Left ventricle myocardium superior (tissue), 1 donor: ENCODE results near the gene KMT2A. TPM values are rescaled to one million over a fixed set of nuclear protein-coding genes. Genes with fewer than 3 reads are reported as not detected.
"Not testable (repeated sequence)": the region's sequence is repeated elsewhere in the genome, so short reads cannot be mapped to it uniquely, and the experiment has no call there.

ENCODE experiments used
- ATAC-seq: fragments of 200-7000 bp; cut with Tn5 transposase; one replicate; pipeline ENCODE4 v1.9.1; 2020; ENCODE audit warnings: mild to moderate bottlenecking, moderate library complexity
- DNase-seq: peaks from one replicate; pipeline ENCODE4 v3.0.0-alpha.2; 2020
- intact Hi-C: fragments of 100-400 bp; cut with micrococcal nuclease; formaldehyde crosslinking; loops from one replicate; pipeline ENCODE4 v1.11.0; 2022
- total RNA-seq: library from RNA; stranded (reverse); fragmentation: NEBNext Ultra II Directional; extraction: Animal tissue kit (Norgen Biotek cat#: 25700); gene quantifications from one replicate; pipeline ENCODE4 v1.2.1, GENCODE V29; 2021
- donor health status: DM: no; HTN: yes; CAD: no; lungs with severe emphysema.

The KMT2A gene
- total RNA-seq, 1 donor from 2014 or later = 21.1 TPM

DNA sequence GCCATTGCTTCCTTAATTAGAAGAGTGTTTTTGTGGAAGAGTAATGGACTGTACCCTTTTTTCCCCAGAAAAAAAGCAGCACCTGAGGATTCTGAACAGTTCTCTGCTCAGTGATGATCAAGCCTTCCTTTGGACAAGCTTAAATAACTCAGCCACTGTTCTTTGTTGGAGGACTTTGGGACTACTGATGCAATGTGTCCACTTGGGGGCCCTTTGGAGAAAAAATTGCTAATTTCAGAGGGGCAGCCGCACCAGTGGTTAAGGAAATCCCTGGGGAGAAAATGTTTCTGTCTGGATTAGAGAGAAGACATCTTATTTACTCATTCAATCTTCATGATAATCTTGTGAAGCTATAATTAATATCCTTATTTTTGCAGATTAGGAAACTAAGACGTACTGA lies 5.3 kb upstream of the KMT2A start:
- no peak for ATAC-seq
- intact Hi-C loops = no loop called here
- DNase-seq = no peak

DNA sequence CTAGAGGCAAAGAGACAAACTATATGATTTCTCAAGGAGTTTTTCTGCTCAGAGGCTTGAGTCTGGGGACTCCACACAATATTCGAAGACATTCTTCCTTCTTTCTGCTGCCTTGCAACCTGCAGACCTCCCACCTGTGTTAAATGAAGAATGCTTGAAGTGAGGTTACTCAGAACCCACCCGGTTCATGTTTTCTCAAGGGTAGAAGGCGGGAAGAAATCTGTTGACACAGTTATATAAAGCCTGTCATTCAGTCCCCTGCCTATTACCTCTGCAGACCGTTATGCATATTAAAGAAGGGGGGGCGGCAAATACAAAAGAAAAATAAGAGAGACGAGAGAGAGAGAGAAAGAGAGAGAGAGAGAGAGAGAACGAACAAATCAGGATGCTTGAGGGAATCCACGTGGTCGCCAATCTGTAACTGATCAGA lies 2.2 kb upstream of the KMT2A start:
- ATAC-seq = no peak
- no peak for DNase-seq
- intact Hi-C loops = no loop called here

DNA sequence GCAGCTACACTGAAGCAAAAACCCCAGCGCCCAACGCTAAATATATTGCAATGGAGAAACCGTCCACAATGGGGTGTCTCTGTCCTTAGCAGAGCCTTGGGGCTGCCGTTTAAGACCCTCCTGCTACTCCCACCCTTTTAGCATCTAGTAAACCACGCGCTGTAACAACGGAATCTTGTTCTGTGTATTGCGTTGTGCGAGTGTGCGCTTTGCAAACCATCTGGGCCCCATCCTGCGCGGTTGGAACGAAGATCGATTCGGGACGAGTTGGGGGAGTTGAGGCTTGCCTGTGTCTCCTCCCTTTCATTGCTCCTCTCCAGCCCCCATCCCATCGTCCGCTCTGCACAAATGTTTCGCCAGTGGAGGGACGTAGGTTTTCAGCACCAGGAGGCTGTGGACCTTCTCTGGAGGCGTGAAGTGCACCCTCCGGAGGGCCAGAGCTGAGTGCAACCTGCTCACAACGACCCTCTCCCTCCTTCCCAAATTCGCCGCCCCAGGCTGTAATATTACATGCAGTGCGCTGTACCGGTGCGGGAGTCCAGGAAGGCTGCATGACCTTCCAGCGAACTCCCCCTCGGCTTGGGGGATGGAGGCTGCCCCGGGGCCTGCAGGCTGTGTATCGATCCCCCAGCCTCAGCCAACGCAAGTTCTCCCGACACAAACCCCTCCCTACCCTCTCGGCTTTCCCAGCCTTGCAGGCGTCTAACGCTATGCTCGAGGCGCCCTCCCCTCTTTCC lies 1.6 kb upstream of the KMT2A start:
- intact Hi-C loops = no loop called here
- DNase-seq (peak; percentile 35), ATAC-seq (peak; percentile 6)

DNA sequence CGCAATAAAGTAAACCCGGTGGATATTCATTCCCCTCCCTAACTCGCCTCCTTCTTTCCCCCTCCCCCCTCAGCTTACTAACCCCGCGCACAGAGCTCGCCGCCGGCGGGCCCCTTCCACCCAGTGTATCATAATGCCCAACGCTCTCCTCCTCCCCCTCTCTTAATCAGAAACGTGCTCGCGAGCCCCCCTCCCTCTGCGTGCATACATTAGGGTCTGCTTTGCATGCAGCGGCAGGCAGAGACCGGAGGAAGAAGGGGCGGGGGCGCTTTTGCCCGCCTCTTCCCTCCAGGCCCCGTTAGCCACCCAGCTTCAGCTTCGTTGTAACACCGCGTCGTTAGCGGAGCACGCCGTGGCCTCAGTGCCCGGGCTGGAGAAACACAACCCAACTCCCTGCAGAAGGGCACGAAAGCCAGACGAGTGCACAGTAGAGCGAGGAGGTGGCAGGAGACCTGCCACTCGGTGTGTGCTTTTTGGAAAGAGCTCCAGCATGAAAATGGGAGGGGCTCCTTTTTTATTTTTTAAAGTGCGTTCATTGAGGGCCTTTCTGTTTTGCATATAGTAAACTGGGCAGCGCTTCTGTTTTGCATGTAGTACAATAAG lies 901 bp upstream of the KMT2A start:
- intact Hi-C loops = no loop called here
- peak; percentile 68 for DNase-seq
- peak; percentile 36 for ATAC-seq

DNA sequence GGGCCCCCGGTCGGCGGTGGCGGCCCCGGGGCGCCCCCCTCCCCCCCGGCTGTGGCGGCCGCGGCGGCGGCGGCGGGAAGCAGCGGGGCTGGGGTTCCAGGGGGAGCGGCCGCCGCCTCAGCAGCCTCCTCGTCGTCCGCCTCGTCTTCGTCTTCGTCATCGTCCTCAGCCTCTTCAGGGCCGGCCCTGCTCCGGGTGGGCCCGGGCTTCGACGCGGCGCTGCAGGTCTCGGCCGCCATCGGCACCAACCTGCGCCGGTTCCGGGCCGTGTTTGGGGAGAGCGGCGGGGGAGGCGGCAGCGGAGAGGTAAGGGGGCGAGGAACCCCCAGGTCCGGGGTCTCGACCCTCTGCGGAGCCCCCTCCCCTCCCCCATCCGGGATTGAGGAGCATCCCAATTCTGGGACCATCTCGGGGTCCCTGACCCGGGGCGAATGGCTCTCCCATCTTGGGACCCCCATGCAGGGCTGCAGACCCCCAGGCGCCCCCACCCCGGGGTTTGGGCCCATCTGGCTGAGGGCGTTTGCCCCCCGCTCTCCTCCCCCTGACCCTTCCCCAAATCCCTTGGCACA lies 431 bp downstream of the KMT2A start:
- DNase-seq (peak; percentile 53), ATAC-seq (no peak)
- intact Hi-C loops = no loop called here

DNA sequence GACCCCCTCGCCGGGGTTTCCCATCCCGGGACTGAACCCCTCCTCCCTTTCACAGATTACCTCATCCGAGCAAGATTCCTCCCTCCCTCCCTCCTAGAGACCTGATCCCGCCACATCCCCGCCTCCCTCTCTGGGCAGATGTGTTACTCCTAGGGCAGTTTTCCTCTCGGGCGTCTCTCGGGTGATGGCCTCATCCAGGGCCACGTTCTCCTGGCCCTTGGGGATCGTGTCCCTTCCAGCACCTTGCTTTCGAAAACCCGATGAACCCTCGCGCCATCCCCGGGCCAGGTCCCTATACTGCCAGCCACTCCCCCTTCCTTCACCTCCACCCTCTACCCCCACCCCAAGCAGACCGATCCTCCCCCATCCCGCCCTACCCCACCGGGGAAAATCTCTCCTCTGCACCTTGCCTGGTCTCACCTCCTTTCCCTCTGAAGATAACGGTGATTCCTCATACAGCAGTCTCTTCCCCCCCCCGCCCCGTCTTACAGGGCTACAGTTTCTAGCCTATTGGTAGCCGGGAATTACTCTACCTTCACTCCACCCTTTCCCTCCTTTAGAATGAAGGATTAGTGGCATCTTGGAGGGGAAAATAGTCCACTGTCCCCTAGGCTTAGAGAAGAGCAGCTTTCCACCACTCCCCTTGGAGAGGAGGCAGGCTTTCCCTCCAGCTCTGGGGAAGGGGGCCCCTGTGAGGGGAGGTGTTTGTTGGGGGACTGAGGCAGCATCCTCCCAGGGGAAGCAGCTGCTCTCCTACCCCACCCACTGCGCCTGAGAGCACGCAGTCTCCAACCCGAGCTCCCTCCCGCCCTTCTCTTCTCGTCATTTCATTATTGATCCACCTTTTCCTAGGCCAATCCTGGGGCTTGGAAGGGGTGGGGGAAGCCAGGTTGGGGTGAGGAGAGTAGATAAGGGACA lies 1.2 kb downstream of the KMT2A start:
- ATAC-seq (no peak), DNase-seq (peak; percentile 42)
- intact Hi-C loops = no loop called here

DNA sequence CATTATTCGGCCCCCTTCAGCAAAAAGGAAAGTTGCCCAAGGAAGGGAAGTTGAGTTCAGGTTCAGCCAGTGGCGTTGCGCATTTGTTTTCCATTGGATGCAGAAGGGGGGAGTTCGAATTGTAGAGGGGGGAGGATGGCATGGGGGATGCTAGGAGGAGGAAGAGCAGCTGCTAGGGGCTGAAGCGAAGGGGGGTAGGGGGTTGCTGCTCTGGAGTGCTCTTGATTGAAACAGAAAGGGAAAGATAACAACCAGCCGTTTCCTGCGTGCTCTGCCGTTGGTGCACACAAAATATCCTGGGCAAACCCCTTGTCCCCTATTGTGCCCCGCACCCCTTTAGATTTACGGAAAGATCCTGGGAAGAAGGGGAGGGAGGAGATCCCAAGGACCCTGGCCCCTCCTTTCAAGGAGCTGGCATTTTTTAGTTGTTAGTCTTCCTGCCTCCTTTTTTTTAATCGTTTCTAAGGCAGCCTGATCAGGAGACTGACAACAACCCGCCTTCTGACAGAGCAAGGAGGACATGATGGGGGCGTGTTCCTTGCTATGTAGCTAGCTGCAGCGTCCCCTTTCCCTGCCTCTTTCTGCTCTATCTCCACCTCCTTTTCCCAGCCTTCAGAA lies 2.1 kb downstream of the KMT2A start:
- DNase-seq = no peak
- intact Hi-C loops = no loop called here
- ATAC-seq = no peak

DNA sequence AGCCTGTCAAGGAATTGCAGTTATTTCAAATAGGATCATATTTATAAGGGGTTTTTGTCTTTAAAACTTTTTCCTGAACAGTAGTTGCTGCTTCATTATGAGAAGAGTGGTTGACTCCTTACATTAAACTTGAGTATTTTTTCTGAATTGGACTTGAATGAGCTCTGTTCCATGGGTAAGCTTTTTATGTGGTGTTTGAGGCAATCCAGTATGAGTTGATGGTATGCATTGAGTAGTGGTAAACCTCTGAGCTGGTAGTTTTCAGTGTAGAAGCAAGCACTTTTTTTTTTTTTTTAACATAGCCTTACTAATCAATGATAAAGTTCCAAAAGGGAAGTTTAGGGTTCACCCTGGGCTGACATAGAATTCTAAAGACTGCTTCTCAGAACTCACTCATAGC lies 3.4 kb downstream of the KMT2A start:
- ATAC-seq (no peak), DNase-seq (no peak)
- intact Hi-C loops = no loop called here

DNA sequence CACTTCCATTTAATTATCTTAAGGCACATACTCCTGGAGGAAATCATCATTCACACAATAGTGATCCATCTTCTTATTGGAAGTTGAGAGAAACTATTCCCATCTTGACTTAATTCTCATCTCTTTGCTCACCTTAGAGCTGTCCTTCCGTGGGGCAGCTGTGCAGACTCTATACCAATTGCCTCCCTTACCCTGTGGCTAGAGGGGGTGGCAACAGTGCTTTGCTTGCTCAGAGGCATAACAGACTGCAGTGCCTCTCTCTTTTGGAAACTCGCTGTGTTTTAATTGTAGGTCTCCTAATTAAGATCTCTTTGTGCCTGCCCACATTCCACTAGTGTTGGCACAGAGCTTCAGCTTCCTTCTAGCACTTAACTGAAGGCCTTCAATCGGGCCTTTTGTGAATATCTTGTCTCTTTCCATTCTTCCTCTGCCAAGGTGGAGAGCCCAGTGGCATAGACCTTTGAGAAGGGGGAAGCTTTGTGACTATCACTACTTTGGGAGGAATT lies 5.5 kb downstream of the KMT2A start:
- no peak for DNase-seq
- intact Hi-C loops = no loop called here
- peak; percentile 7 for ATAC-seq

DNA sequence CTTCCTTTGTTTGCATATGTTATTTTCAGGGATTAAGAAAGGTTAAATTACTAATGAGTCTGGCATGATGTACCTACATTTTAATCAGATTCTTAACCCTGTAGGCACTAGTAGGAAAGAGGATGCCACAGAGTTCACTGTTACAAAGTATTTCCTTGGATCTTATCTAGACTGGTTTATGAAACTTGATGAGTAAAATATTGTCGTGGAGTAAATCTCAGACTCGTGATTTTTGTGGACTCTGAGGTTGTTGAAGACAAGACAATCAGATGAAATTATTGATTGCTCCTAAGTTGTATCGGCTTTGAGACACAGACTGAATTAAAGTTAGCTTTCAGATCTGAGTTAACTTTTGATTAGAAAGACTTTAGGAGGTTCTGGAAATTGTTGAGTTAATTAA lies 6.0 kb downstream of the KMT2A start:
- ATAC-seq (no peak), DNase-seq (no peak)
- intact Hi-C loops = no loop called here

DNA sequence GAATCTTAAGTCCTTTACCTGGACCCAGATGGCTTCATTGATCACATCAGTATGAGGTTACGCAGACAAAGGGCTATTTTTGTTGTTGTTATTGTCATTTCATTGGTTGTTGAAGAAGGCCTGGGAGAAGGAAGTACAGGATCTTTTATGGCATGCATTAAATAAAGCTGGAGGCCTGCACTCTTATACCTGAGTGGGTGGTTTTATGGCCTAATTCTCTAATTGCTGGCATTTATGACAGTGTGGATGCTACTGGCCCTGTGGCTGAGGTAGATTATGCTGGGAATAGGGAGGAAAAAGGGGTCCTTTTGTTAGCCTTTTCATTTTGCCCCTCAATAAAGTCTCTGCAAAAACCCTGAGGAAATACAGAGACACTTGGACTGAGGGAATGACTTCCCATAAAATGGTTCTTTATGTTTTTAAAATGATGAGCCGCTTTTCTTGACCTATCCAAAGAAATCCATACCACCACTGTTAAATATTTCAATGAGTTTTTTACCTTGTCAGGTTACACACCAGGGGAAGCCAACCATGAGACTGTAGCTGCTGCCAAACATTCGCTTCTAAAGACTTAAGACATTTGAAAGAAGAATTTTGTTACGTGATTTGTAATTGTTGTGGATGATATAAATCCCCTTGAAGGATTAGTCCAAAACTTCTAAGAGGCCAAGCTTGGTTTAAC lies 6.8 kb downstream of the KMT2A start:
- intact Hi-C loops = no loop called here
- DNase-seq = no peak
- no peak for ATAC-seq

DNA sequence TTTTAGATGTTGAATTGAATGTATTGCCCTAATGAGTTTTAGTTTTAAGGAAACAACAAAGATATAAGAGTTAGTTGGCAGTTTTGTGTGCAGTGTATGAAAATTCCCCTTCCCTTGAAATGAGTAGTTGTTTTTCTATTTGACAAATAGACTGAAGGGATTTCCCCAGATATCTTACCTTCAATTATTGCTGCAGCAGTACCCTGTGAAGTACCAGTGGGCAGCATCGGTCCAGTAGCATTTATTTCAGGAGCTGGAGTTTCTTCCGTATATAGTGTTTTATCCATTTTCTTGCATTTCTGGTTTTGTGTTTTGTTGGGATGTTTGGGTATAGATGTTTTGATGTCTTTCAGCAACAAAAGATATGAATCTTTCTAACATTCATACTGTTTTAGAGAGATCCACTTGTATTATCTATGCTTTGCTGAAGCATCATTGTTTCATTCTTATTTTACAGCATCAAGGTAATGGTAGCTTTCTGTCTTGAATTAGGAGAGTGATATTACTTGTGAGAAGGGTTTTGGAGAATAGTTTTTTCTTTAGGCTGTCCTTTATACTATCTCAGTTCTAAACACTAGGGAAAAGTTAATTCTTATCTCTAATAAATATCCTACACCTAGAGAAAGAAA lies 7.4 kb downstream of the KMT2A start:
- intact Hi-C loops = no loop called here
- ATAC-seq (no peak), DNase-seq (no peak)

DNA sequence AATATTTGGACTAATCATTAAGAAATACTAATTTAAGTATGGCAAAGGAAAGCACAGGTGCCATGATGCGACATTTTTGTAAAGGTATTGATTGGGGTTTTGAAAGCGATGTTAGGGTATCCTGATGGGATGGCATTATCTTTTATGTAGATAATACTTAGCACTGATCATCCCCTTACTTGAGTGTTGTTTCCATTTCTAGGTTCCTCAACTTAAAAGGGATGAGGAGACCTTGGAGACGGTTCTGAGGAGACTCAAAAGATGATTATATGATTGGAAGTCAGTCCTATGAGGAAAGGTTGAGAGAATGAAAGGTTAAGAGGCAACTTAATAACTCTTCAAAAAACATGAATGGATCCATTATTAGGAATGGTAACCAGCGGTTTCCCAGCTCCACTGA lies 11.1 kb downstream of the KMT2A start:
- ATAC-seq (no peak), DNase-seq (no peak)
- intact Hi-C loops = no loop called here

DNA sequence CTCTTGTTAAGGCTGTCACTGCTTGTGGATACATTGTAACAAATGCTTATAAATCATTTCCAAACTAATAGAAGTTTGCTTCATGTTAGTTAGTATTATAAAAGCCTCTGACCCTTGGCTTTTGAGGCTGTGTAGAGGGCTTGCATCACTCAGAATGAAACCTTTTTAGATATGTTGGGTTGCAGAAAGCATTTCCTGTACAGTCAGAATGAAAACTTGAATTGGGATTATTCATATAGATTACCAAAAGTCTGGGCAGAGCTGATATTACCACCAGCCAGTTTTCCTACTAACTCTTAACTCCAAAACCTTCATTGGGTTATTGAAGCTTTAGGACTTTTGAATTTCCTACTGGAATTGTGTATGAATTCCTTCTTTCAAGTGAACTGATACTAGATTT lies 12.0 kb downstream of the KMT2A start:
- ATAC-seq = no peak
- no peak for DNase-seq
- intact Hi-C loops = no loop called here

DNA sequence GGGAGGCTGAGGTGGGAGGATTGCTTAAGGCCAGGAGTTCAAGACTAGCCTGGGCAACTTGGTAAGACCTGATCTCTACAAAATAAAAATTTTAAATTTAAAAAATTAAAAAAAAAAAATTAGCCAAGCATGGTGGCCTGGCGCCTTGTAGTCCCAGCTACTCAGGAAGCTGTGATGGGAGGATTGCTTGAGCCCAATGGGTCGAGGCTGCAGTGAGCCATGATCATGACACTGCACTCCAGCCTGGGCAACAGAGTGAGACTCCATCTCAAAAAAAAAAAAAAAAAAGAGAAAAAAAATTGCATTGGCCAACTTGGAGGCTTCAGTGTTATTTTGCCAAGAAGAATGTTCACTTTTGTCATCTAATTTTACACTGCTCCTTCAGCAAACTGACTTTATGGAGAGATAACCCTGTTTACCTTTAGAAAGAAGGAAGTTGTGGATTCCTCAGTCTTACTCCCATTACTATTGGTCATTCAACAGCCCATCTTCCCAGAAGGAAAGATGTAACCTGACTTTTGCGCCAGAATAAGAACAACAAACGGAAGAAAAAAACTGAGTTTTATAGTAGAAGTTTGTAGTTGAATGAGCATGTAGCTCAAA lies 13.1 kb downstream of the KMT2A start:
- intact Hi-C loops = no loop called here
- ATAC-seq = no peak
- DNase-seq = no peak

DNA sequence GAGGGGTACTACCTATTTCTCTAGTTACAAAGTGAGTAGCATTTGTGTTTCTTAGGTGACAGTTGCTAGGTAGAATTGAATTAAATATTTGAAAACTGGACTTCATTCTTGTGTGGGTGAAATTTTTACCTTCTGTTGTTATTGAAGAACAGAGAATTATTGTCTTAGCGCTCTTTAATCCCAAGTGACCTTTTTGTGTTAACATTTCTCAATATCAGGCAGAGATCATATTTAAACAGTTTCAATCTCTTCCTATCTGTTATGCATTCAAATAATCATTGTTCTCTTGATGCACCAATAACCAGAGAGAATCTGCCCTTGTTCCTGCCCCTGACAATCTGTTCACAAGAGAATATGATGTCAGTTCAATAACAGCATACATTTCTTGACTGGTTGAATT lies 14.2 kb downstream of the KMT2A start:
- intact Hi-C loops = no loop called here
- DNase-seq (no peak), ATAC-seq (no peak)

DNA sequence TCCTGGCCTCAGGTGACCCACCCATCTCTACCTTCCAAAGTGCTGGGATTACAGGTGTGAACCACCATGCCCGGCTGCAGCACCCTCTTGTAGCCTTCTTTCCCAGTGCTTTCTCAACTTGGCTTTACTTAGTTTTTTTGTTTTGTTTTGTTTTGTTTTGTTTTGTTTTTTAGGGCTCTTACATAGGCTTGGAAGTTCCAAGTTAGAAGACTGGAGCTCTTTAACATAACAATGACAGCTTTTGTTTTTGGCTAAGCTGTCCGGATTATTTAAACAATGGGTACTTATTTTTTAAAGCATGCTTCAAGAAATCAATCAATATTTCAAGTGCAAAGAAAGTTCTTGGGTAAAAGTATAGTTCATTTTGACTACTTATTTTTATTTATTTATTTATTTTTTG lies 25.9 kb downstream of the KMT2A start:
- no peak for DNase-seq
- intact Hi-C loops = no loop called here
- no peak for ATAC-seq

DNA sequence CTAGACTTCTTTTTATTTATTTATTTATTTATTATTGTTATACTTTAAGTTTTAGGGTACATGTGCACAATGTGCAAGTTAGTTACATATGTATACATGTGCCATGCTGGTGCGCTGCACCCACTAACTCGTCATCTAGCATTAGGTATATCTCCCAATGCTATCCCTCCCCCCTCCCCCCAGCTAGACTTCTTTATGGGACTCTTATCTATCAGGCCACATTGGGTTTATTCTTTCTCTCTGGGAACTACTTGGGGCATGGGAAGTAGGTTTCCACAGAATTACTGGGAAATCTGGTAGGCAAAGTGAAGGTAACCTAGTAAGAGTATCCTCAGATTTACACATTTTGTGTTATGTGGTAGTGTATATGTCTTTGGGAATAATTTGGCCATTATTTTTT lies 32.7 kb downstream of the KMT2A start:
- intact Hi-C loops, DNase-seq, ATAC-seq: not testable (repeated sequence)
